ENCODE results near the gene OXLD1. TPM values are rescaled to one million over a fixed set of nuclear protein-coding genes. Genes with fewer than 3 reads are reported as not detected.
"Not testable (repeated sequence)": the region's sequence is repeated elsewhere in the genome, so short reads cannot be mapped to it uniquely, and the experiment has no call there.

OXLD1 gene
- total RNA-seq, 1 donor from 2014 or later: 17.9 TPM

GRCh38 chr17:81636505-81637288, 29.7 kb downstream of the OXLD1 start, which contains the start of the genes NPLOC4 and TSPAN10:
NPLOC4 (minus strand) TSS chr17:81637112; CDS start chr17:81636930, 182 bp downstream.
TSPAN10 (plus strand) TSS chr17:81637196; CDS start chr17:81642413, 5,217 bp downstream.
- intact Hi-C loops (cut with DNase I): loop anchor here (2.0 kb wide), 1 partner anchor 30 kb away; the partner anchor contains the start of genes CCDC137 and OXLD1
- DNase-seq (ENCODE audit: low spot score): peak; percentile 95

GRCh38 chr17:81635973-81636504, 30.4 kb downstream of the OXLD1 start:
- DNase-seq (ENCODE audit: low spot score): no peak
- intact Hi-C loops (cut with DNase I): loop anchor here (2.0 kb wide), 1 partner anchor 31 kb away; the partner anchor contains the start of genes CCDC137 and OXLD1

GRCh38 chr17:81635431-81635830, 31.0 kb downstream of the OXLD1 start:
- intact Hi-C loops (cut with DNase I): no loop called here
- DNase-seq (ENCODE audit: low spot score): no peak

GRCh38 chr17:81631482-81631881, 34.9 kb downstream of the OXLD1 start:
- intact Hi-C loops (cut with DNase I): no loop called here

GRCh38 chr17:81630274-81630673, 36.1 kb downstream of the OXLD1 start:
- DNase-seq (ENCODE audit: low spot score): no peak
- intact Hi-C loops (cut with DNase I): no loop called here

More at GRCh38 chr17:81631482-81631881, 34.9 kb downstream of the OXLD1 start:
- no peak for DNase-seq (ENCODE audit: low spot score)

- intact Hi-C loops (cut with DNase I): no loop called here
- DNase-seq (ENCODE audit: low spot score): no peak
Measured at GRCh38 chr17:81621494-81622130, 44.8 kb downstream of the OXLD1 start.

GRCh38 chr17:81618307-81618706, 48.1 kb downstream of the OXLD1 start:
- intact Hi-C loops (cut with DNase I); DNase-seq (ENCODE audit: low spot score): not testable (repeated sequence)

GRCh38 chr17:81616877-81617276, 49.5 kb downstream of the OXLD1 start:
- DNase-seq (ENCODE audit: low spot score): no peak
- intact Hi-C loops (cut with DNase I): no loop called here

- intact Hi-C loops (cut with DNase I): no loop called here
- no peak for DNase-seq (ENCODE audit: low spot score)
Measured at GRCh38 chr17:81615401-81615930, 50.9 kb downstream of the OXLD1 start.

Small RNA genes lying within 50 kb of the gene (microRNA-seq; reads per million reads assigned to microRNA genes)
- not detected for gene MIR6786

Other genes starting within 250 kb of the OXLD1 start
- gene ACTG1, start 153.8 kb downstream of the OXLD1 start, total RNA-seq: 634 TPM
- gene FSCN2, start 138.2 kb downstream of the OXLD1 start, total RNA-seq: 1.1 TPM
- 13.6 TPM for gene FAAP100, start 114.3 kb downstream of the OXLD1 start, total RNA-seq
- 107 TPM for gene NPLOC4, start 29.5 kb downstream of the OXLD1 start, total RNA-seq
- 0.30 TPM for gene TSPAN10, start 29.4 kb downstream of the OXLD1 start, total RNA-seq
- gene PDE6G, start 10.1 kb downstream of the OXLD1 start, total RNA-seq: not detected
- 8.2 TPM for gene CCDC137, start 132 bp upstream of the OXLD1 start, total RNA-seq
- gene ARL16, start 17.2 kb upstream of the OXLD1 start, total RNA-seq: 19.1 TPM
- 56.2 TPM for gene HGS, start 17.4 kb upstream of the OXLD1 start, total RNA-seq
- gene MRPL12, start 36.8 kb upstream of the OXLD1 start, total RNA-seq: 117 TPM
- gene SLC25A10, start 45.7 kb upstream of the OXLD1 start, total RNA-seq: 6.3 TPM
- not detected for gene GCGR, start 137.5 kb upstream of the OXLD1 start, total RNA-seq
- gene MCRIP1, start 166.7 kb upstream of the OXLD1 start, total RNA-seq: 102 TPM
- gene PPP1R27, start 168.4 kb upstream of the OXLD1 start, total RNA-seq: 0.32 TPM
- 371 TPM for gene P4HB, start 193.9 kb upstream of the OXLD1 start, total RNA-seq
- 158 TPM for gene ARHGDIA, start 204.7 kb upstream of the OXLD1 start, total RNA-seq
- gene ALYREF, start 225.0 kb upstream of the OXLD1 start, total RNA-seq: 40.1 TPM
- gene ANAPC11, start 225.1 kb upstream of the OXLD1 start, total RNA-seq: 131 TPM
- 0.51 TPM for gene NPB, start 235.6 kb upstream of the OXLD1 start, total RNA-seq
- 47.1 TPM for gene PCYT2, start 244.8 kb upstream of the OXLD1 start, total RNA-seq